HepG2 (cell line): ENCODE results near the gene TMCC1.

Experiments used
- CTCF ChIP-seq: sonication (generic); formaldehyde crosslinking; IDR thresholded peaks from 2 replicates; pipeline ENCODE4 v1.5.0; 2020; ENCODE audit warnings: mild to moderate bottlenecking, missing genetic modification reagents, moderate library complexity
- MED8 ChIP-seq: sonication (generic); formaldehyde crosslinking; IDR thresholded peaks from 2 replicates; pipeline ENCODE4 v1.8.1; 2023; ENCODE audit warnings: mild to moderate bottlenecking, missing genetic modification reagents; ENCODE audit not compliant: insufficient replicate concordance
- POLR2AphosphoS5 ChIP-seq: IDR thresholded peaks from 2 replicates; pipeline ENCODE4 v1.6.1; 2012; ENCODE audit warnings: low read depth, low read length

- no peak for TF ChIP-seq CTCF (CRISPR knock-in tag)
- TF ChIP-seq POLR2AphosphoS5: no peak
- no peak for TF ChIP-seq MED8 (CRISPR knock-in tag)
Measured at GRCh38 chr3:129868912-129869311, 24.6 kb downstream of the TMCC1 start.
